Pons (tissue), 1 donor: ENCODE data around the gene OBI1.

Experiments used
- DNase-seq: peaks from one replicate; pipeline ENCODE4 v3.0.0-alpha.2; 2016; ENCODE audit warnings: low spot score

OBI1 gene, protein sequence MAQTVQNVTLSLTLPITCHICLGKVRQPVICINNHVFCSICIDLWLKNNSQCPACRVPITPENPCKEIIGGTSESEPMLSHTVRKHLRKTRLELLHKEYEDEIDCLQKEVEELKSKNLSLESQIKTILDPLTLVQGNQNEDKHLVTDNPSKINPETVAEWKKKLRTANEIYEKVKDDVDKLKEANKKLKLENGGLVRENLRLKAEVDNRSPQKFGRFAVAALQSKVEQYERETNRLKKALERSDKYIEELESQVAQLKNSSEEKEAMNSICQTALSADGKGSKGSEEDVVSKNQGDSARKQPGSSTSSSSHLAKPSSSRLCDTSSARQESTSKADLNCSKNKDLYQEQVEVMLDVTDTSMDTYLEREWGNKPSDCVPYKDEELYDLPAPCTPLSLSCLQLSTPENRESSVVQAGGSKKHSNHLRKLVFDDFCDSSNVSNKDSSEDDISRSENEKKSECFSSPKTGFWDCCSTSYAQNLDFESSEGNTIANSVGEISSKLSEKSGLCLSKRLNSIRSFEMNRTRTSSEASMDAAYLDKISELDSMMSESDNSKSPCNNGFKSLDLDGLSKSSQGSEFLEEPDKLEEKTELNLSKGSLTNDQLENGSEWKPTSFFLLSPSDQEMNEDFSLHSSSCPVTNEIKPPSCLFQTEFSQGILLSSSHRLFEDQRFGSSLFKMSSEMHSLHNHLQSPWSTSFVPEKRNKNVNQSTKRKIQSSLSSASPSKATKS

DNA sequence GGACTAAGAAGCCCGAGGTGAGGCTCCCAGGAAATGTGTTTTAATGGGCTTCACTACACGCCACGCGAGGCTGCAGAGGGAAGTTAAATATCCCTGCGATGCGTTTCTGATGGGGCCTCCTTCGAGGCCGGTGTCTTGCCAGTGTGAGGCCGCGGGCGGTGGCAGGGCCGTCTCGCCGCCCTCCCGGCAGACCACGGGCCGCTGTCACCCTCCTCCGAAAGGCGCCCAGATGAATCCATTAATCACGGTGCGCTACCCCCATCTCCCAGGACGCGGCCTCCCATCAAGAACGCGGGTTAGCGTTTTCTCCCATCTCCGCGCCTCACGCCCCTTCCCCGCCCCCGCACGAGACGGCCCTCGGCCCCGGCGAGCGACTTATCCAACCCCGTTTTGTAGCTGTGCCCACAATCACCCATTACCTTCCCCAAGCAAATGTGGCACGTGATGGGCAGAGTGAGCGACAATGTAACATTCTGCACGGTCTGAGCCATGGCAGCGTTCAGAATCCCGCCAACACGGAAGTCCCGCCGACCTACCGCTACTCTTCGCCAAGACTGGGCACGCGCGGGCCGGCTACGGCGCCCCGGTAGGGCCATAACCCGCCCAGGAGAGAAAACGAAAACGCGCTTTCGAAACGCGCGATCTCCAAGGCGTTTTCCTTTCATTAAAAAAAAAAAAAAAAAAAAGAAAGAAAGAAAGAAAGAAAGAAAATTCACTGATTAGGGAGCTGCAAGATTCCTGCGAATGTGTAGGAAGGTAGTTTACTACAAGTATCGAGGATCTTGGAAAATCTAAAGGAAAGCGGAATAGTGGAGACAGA, at the start of gene OBI1:
TSS of gene OBI1 (minus strand) at position 526 of the 820 bp plus-strand sequence. CDS start at position 491, 35 bp downstream.
- DNase-seq, result peak; percentile 85

DNA sequence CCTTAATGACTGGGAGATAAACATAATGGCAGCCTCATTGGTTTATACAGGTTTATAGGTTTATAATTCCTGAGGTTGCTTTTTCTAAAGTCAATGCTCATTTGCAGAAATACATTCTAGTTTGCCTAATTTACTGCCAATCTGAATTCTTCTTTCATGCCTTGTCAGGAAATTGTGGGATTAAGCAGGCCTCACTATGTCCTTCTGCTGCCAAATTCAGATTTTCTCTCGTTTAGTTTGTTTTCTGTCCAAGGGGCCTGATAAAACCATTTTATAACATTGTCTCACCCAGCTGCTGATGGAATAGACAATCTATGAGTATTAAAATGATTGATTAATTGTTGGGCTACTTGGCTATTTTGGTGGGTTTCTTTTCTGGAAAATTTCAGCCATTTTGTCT, 42.4 kb upstream of the OBI1 start:
- no peak for DNase-seq

DNA sequence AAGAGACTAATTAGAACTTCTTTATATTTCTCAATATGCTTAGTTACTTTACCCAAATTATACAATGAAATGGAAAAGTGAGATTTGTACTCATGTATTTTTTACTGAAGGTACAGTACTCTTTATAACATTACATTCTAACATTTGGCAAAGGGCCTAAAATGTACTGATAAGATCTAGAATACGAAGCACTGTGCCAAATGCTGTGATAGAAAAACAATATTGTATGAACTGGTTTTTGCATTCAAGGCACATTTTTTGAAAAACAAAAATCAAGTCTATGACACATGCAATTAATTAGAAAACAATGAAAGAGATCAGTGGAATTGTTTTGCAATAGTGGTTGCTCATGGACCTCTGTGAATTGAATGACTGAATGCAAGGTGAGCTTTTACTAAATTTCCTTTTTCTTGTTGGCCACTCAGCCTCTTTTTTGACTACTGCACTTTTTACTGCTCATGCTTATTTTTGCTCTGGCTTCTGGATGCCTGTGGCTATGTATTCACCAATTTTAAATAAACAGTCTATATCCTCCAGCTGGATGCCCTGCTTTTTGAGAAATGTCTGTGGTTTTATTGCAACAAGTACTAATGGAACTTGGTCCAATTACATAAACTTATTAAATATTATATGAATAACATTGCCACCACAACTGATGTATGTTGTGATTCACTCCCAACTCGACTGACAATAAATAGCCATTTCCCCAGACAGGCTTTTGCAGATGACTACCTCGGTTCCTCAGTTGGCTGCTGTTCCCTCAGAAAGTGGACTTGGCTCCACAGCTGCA, 41.4 kb upstream of the OBI1 start:
- DNase-seq, result no peak

DNA sequence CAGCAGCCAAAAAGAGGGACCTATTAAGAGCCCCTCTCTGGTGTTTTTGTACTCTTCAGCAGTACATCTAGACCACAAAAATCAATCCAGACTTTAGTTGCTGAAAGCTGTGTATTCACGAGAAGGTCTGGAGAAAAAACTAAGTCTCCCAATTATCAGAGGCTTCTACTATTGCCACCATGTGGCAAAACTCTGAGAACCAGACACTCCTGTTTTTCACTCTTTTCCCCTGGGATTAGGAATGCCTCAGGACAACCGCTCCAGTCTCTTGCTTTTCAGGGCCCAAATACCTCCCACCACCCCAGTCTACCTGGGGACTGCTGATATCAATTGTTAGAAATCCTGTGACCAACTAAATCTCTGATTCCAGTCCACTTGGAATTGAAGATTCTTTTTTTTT, 30.1 kb upstream of the OBI1 start:
- DNase-seq, result peak; percentile 7

DNA sequence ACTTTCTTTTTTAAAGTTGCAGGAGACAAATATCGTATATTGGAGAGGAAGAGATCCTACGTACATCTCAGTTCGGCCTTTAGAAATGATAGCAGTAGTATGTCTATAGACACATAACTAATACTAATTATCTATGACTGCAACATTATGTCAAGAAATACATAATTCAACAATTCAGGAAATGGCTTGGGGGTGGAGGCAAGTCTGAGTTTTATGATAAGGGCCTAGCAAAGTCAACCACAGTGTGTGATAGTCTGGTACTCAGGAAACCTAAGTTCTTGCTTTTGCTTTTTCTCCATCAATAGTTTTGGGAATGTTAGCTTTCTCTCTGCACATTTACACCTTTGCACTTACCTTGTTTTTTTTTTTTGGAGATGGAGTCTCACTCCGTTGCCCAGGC, 27.5 kb upstream of the OBI1 start:
- DNase-seq, result no peak

DNA sequence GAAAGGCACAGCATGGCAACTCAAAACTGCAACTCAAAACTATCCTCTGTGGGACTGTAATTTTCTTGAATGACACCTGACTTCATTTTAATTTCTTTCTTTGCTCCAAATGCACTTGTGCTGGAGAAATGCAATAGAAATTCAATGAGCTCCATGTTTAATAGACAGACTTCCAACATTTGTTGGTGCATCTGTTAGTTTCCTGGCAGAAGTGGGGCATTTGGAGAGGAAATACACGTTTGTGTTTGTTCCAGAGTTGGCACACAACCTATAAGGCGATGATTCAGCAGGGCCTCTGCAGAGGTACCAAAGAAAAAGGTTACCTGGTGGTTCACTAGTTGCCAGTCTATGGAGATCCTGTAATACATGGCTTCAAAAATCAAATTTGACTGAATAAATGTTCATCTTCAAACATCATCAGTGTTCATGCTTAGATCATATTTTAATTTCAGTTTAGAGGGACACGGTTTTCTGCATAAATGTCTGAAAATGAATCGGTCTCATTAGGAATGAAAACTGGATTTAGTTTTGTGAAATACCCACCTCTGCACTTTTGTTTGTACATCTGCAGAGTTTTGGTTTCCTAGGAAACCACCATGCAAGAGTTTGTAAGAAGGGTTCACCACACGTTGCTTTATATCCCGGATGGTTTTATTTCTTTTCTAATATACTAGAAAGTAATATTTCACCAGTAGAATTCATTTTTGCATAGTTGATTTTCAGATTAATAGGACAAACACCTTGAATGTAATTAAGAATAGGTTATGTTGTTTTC, 21.8 kb upstream of the OBI1 start:
- no peak for DNase-seq

DNA sequence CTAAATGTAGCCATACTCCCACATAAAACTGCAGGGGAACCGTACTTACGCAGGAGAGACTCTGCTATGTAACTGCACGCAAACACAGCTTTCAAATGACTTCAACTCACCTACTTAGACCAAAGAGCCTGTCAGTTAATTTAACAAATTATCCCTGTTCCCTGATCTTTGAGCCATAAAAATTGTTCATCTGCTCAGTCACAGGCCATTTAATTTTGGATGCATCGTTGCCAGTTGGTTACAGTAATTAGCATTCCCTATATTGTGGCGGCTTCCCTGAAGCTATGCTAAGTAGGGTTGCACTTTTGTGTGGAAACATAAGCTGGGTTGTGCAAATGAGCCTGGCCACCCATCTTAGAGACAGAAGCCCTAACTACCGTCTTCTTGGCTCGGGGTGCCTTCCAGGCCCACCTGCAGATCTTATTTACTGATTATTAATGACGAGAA, 21.2 kb upstream of the OBI1 start:
- no peak for DNase-seq

DNA sequence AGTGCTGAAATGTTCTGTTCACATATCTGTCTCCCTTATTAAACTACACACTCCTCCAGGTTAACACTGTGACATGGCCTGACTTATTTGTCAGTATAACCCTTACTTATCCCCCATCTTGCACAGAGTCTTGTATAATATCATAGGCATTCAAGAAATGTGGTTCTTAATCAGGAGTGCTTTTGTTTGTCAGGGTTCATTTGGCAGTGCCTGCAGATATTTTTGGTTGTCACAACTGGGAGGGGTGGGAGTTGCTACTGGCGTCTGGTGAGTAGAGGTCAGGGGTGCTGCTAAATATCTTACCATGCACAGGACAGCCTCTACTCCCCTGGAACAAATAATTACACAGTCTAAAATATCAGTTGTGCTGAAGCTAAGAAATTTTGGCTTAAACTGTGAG, 20.4 kb upstream of the OBI1 start:
- DNase-seq, result no peak

DNA sequence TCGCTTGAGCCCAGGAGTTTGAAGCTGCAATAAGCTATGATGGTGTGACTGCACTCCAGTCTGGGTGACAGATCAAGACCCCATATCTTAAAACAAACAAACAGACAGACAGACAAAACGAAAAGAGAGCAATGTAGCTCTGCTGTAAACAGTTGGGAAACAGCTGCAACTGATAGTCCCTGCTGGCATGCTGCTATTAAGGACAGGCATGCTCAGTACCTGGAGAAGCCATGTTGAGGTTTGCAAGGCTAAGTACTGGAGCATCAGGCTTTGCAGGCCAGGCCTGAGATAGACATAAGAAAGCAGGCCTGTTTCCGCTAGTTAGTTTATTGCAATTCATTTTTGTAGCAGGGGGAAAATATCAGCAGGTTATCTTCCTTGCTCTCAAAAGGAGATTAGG, 16.2 kb upstream of the OBI1 start:
- DNase-seq, result no peak

DNA sequence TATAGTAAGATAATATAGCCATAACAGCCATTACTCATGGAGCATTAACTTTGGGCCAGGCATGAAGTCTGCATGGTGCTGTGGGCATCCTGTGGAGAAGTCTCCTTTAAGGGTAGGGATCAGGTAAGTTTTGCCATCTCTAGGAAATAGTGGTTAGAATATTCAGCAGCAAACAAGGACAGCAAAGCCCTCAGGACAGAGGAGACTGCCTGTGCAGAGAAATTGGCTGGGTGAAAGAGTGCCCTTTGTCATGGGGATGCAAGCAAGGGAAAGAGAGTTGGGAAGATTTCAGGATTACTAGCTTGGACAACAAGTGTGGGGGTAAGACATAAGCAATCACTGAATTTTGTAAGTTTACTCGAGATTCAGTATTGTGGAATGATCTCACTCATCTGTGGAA, 15.7 kb upstream of the OBI1 start:
- no peak for DNase-seq

DNA sequence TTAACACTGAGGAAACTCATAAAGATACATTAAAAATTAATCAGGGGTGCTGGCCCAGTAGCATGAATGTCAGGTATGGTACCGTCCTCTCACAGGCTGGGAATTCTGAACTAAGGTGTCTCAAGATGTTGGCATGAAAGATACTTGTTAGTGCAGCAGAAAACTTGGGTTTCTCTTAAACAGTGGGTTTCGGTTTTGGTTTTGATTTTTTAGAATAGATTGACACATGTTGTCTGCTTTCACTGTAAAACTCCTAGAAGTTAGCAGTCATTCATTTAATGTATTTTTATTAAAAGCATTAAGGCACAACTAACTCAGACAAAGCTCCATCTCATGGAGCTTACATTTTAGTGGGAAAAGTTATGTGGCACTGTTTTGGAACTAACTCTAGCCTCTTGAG, 3.5 kb upstream of the OBI1 start:
- DNase-seq, result no peak

DNA sequence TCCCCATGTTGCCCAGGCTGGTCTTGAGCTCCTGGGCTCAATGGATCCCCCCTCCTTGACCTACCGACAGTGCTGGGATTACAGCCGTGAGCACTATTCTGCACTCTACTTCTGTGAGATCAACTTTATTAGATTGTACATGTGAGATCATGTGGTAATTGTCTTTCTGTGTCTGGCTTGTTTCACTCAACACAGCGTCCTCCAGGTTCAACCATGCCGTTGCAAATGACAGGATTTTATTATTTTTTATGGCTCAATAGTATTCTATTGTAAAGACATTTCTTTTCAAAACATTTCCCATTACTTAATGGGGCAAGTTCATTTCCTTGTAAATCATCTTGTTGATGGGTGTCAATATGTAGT, 1.5 kb upstream of the OBI1 start:
- no peak for DNase-seq

DNA sequence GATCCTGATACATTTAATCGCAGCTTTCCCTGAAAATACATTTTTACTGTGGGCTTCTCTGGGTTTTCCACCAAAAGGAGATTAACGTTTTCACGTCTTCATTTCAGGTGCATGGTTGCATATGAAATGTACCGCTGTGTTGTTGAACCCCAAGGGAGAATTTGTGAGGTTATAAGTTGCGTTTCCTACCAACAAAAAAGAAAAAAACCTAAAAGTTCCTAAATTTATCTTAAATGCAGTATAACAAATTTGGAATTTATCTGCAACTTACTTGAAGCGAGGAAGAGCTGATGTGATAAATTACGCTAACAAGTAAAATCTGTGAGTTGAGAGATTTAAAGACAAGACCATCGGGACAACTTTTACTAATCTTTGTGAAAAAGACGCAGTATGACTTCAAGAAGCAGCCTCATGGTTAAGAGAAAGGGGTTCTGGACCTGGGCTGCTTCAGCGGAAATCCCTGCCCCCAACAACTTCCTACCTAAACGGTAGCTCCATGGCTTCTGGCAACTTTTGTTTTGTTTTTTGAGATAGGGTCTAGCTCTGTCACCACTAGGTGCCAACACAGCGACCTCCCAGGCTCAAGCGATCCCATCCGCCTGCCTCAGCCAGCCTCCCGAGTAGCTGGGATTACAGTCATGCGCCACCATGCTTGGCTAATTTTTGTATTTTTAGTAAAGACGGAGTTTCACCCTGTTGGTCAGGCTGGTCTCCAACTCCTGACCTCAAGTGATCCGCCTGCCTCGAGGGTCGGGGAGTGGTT, 958 bp upstream of the OBI1 start:
- DNase-seq, result peak; percentile 24

DNA sequence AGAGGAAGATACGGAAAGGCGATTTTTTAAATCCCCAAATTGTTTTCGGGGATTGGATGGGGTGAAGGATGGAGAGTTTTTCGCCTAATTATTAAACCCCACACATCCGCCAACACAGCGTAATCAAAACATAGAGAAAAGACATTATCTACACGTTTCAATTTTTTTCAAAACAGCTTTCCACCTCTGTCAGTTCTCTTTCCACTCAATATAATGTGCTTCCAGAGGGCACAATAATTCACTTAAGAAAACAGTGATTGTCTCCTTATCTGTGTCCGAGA, 435 bp upstream of the OBI1 start:
- DNase-seq, result peak; percentile 27

DNA sequence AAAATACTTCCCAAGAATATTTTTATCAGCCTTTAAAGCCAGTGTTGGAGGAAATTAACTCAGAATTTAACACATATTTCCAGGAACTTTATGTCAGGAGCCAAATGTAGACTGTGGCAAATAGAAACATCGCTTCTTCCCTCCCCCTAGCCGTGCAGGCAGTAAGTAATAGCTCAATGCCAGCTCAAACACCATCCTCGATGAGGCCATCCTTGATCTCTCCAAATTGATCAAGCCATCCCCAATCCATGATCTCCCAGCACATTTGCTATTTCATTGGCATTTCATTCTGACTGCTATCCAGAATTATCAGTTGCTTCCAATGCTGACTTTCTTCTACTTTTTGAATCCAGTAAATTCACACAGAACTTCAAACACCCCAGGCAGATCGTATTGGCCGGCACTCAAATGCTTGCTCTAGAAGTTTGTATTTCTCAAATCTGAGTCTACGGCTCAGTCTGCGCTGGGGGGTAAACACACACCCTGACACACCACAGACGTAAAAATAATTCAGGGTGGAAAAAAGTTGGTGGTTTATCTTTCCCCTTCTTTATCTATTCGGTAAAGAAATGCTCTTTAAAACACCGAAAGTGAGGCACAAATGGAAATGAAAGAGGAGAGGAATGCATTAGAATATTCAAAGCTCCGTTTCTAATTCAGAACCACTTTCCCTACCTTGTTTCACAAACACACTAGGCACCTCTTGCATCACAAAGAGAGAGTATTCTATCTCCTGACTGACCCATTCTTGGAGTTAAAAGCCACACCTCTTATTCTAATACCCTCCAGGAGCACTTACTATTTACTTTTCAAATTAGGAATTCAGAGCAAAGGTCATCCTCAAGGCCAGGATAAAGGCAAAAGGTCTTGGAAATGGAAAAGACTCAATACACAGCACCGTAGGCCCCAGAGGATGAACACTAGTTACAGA, 991 bp downstream of the OBI1 start:
- peak; percentile 36 for DNase-seq

DNA sequence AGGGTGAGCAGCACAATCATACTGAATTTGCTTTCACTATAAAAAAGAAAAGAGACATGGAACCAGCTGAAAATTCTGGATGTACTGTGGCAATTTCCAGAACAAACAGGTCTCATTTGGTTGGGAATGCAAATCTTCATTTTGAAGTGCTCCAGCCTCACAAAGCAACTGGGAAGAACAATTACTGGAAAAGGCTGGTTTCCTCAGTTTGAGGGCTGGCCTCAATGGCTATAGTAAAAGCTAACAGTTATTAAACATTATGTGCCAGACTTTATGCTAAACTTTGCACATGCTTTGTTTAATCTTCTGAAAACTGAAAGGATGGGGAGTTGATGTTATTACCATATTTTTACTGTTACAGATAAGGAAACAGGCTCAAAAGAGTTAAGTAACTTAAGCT, 3.0 kb downstream of the OBI1 start:
- no peak for DNase-seq

DNA sequence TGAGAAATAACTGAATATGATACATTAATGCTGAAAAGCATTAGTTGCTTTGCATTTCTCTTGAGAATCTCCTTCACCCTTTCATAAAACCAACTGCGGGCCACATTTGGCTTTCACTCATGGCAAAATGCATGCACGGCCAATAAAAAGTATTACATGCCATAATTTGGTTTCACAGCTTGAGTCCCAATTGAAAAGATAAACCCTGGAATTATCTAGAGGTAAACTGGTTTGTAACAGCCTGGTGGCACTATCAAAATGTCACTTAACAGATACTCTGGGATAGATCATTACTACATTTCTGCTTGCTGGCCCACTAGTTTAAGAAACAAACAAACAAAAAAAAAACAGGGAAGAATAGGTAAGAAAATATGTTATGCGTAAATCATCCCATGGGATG, 3.9 kb downstream of the OBI1 start:
- no peak for DNase-seq

DNA sequence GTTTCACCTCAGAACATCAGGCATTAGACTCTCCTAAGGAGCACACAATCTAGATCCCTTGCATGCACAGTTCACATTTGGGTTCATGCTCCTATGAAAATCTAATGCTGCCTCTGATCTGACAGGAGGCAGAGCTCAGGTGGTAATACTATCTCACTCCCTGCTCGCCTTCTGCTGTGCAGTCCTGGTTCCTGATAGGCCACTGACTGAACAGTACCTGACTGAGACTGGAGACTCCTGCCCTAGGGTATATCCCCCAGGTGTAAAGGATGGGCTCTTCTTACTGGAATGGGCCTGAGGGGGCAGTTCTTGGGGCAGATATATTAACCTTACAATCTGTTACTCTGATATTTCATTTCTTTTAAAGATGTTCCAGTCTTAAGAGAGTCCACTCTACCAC, 6.3 kb downstream of the OBI1 start:
- no peak for DNase-seq

DNA sequence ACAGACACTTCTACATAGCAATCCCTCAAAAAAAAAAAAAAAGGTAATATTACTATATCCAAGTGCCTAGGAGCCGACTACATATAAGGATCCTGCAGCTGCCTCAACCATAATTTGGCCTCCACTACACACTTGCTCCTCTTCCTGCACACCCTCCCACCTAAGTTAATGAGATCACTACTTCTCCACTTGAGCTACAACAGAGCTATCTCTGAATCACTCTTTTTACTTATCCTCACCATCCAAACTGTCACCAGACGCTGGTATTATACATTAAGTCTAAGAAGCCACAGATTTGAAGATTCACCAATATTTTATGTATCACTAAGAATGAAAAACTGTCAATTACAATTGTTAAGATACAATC, 8.3 kb downstream of the OBI1 start:
- DNase-seq, result no peak
